GM23248 (cell line): ENCODE data around the gene KCNC2.

Experiments used
- EZH2 ChIP-seq: fragments of 200-600 bp; sonication (generic); IDR thresholded peaks from 2 replicates; pipeline ENCODE4 v1.6.1; 2018; ENCODE audit warnings: antibody characterized with exemption, mild to moderate bottlenecking; ENCODE audit not compliant: insufficient read depth, poor library complexity, severe bottlenecking
- EZH2phosphoT487 ChIP-seq: fragments of 200-600 bp; sonication (generic); IDR thresholded peaks from 2 replicates; pipeline ENCODE4 v1.6.1; 2018; ENCODE audit warnings: antibody characterized with exemption, moderate library complexity, mild to moderate bottlenecking, low read depth; ENCODE audit not compliant: insufficient read depth

DNA sequence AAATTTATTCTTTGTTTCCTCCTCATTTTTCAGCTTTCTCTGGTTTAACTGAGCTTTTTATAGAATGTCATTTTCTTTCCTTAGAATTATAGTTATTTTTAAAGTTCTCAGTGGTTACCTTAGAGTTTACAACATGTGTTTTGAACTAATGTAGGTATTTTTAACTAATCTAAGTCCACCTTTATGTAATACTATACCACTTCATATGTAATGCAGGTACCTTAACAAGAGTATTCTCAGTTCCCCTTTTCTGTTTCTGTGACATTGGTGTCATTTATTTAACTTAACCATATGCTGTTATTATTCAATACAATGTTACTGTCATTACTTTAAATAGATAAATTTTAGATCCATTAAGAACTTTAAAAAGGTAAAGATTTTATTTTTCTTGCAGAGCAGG, 30.3 kb upstream of the KCNC2 start:
- TF ChIP-seq EZH2 (no peak), EZH2phosphoT487 (no peak)
